ENCODE data around the gene TNC. TPM values are rescaled to one million over a fixed set of nuclear protein-coding genes. Genes with fewer than 3 reads are reported as not detected.

TNC gene
- total and polyA plus RNA-seq, 2 donors (not counting 3 experiments of a cell fraction or from before 2014, with no cell fraction given) = 0.29 TPM; not detected in 1

GRCh38 chr9:115127191-115127817 lies 9.3 kb upstream of the TNC start:
- H3K9me3 ChIP-seq (replicated peaks; ENCODE audit: control insufficient read depth, insufficient read depth, low read length) = no peaks in the 10 kb centered on the region
- H3K4me1 ChIP-seq (ENCODE audit: control insufficient read depth, extremely low read depth, insufficient read depth, low read length) = no peaks in the 10 kb centered on the region
- intact Hi-C loops (cut with micrococcal nuclease) (no loop called here), dilution Hi-C loops (cut with MboI; ENCODE audit: extremely low pct_ligation_motif_present, low sequenced_read_pairs) (no loop called here)
- ChIA-PET CTCF (no interaction called here), POLR2A (no interaction called here)
- no peaks in the 10 kb centered on the region for H4K20me1 ChIP-seq (replicated peaks; ENCODE audit: control insufficient read depth, extremely low read depth, insufficient read depth, low read length)
- H3K27me3 ChIP-seq (ENCODE audit: control insufficient read depth in 2 of 2, insufficient read depth in 2 of 2, low read length in 2 of 2) = no peaks in the 10 kb centered on the region
- no peak overlapping the region for H3K27ac ChIP-seq (ENCODE audit: insufficient read depth, low read depth, low read length)
- no TSS peak for BruUV-seq (replicated peaks)
- FAIRE-seq (no peak), DNase-seq (ENCODE audit: low read depth, low spot score) (no peak)
- TF ChIP-seq FOS (IDR thresholded peaks at IDR 0.05; ENCODE audit: borderline replicate concordance, insufficient read depth, low read length) (no peak), GATA2 (IDR thresholded peaks at IDR 0.05; ENCODE audit: insufficient read depth, insufficient read length, low read depth, low read length) (no peak), POLR2AphosphoS5 (IDR thresholded peaks at IDR 0.05; ENCODE audit: insufficient read depth, low read depth, low read length) (no peak), POLR2A (IDR thresholded peaks at IDR 0.05; ENCODE audit: low read depth, low read length) (no peak), MAX (IDR thresholded peaks at IDR 0.05; ENCODE audit: insufficient read depth, insufficient read length) (no peak), MYC (IDR thresholded peaks at IDR 0.05; ENCODE audit: low read depth, low read length) (no peak)
- TF ChIP-seq, protein P1, sequence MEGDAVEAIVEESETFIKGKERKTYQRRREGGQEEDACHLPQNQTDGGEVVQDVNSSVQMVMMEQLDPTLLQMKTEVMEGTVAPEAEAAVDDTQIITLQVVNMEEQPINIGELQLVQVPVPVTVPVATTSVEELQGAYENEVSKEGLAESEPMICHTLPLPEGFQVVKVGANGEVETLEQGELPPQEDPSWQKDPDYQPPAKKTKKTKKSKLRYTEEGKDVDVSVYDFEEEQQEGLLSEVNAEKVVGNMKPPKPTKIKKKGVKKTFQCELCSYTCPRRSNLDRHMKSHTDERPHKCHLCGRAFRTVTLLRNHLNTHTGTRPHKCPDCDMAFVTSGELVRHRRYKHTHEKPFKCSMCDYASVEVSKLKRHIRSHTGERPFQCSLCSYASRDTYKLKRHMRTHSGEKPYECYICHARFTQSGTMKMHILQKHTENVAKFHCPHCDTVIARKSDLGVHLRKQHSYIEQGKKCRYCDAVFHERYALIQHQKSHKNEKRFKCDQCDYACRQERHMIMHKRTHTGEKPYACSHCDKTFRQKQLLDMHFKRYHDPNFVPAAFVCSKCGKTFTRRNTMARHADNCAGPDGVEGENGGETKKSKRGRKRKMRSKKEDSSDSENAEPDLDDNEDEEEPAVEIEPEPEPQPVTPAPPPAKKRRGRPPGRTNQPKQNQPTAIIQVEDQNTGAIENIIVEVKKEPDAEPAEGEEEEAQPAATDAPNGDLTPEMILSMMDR (IDR thresholded peaks at IDR 0.05; ENCODE audit: extremely low read depth in 1 of 2, insufficient read depth in 1 of 2, low read depth in 1 of 2, low read length in 2 of 2) = no peak
- no peak overlapping the region for H3K4me2 ChIP-seq (ENCODE audit: insufficient read depth, low read length)
- H3K9ac ChIP-seq (replicated peaks; ENCODE audit: extremely low read depth, insufficient read depth, low read length) = no peak overlapping the region
- no peaks in the 10 kb centered on the region for H3K36me3 ChIP-seq (ENCODE audit: control insufficient read depth in 2 of 2, extremely low read depth in 1 of 2, insufficient read depth in 2 of 2, low read length in 2 of 2)
- H3K9me1 ChIP-seq (replicated peaks; ENCODE audit: control insufficient read depth, extremely low read depth, insufficient read depth, low read length) = no peaks in the 10 kb centered on the region
- H2AFZ ChIP-seq (ENCODE audit: low read depth, low read length) = no peak overlapping the region
- H3K79me2 ChIP-seq (ENCODE audit: control insufficient read depth, insufficient read depth, low read length) = no peaks in the 10 kb centered on the region
- H3K4me3 ChIP-seq (replicated peaks in 1 of 3; ENCODE audit: insufficient read depth in 1 of 3, low read depth in 1 of 3, low read length in 3 of 3) = no peak overlapping the region

Data from endothelial cell of umbilical vein (primary cell).